Measurements from ENCODE around the gene NUP62.

The NUP62 gene

DNA sequence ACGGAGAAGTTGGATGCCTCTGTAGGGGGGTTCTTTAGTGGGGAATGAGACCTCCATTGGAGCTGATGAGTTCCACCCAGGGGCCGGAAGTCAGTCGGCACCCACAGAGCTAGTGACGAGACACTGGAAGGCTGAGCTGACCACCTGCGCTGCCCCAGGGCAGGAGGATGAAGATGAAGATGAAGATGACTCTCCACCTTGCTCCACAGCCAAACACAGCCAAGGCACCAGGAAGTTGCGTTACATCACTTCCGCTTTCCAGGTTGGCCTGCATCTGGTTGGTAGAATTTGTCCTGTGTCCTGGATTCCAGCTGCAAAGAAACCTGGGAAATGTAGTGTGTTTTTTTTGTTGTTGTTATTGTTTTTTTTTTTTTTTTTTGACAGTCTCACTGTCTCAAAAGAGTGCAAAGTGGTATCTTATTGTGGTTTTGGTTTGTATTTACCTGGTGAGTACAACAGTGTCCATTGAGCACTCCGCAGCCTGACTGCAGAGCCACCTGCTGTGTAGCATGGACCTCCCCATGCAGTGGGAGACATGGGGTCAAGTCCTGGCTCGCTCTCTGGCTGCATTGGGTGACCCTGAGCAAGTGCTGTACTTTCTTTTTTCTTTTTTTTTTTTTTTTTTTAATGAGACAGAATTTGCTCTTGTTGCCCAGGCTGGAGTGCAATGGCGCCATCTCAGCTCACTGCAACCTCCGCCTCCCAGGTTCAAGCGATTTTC lies 49.9 kb downstream of the NUP62 start:
- FAIRE-seq = no peak

DNA sequence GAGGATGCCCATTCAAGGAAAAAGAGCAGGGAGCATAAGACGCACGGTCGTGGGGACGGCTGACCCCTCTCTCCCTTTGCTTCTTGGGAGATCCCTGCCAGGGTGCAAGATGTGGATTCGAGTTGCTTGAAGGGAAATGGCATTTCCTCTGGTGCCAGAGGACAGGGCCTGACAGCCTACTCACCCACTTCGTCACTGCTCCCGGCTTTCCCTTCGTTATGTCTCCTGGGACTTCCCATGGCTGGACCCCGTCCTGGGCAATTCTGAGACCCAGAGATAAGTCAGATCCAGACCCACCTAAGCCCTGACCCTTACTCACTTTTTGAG lies 50.6 kb downstream of the NUP62 start:
- no peak for FAIRE-seq

DNA sequence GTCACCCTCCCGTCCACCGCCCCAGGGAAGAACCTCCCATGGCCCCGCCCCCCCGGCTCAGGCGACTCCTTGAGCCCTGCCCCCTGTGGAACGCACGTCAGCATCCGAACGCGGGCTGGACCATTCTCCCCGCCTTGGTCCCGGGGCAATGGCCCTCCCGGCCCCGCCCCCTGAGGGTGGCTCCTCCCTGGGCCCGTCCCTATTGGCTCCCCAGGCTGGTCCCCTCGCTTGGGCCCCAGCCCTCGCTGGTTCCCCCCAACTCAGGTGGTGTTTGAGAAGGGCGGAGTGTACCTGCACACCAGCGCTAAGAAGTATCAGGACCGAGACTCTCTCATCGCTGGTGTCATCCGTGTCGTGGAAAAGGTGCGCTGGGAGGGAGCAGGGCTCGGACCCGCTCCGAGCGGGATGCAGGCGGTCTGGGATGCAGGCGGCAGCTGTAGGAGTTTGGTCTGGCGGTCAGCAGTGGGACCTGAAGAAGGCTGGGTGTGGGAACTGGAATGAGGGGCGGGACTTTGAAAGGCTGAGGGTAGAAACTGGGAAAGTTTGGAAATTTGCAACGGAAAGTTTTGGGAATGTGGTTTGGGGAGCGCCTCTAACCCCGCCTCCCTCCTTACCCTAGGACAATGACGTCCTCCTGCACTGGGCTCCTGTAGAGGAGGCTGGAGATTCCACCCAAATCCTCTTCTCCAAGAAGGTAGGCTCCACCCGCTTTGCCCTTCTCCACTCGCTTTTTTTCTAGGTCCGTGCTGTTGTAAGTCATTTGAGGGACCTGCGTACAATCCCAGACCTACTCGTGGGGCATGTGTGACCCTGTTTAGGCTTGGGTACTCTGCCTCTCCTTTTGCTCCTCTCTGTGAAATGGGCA lies 51.2 kb downstream of the NUP62 start:
- FAIRE-seq = peak; percentile 26

DNA sequence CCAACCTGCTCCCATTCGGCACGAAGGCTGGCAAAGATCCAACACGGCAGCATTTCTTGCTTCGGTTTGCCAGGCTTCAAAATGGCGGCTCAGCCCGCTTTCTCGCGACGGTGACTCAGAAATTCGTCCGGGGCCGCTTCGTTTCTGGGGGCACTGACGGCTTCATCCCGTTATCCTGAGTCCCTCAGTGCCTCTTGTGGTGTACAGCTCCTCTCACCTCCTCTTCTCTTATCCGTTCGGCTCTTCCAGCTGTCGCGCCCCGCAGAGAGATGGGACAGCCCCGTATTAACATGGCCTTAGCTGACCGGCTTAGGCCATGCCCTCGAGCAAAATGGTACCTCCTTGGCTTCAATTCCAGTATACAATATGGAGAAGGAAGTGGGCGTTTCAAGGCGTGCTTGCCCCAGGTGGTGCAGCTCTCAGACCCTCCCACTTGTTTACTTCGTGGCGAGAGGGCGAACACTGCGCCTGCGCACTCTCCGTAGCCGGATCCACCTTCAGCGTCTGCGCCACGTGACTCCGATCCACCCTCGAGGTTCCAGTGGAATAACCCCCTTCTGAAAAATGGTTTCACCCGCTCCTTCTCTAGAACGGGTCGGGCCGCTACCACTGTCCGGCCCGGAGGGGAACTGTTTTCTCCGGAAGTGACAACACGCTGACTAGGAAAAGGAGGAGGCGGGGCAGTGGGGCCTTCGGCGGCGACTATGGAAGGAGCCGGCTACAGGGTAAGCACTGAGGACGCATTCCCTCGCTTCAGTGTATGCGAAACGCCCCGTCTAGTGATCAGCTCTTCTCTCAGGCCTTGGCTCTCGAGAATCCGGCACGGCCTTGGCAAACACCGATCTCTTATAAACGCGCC lies 52.1 kb downstream of the NUP62 start, which contains the start of the genes AKT1S1 and TBC1D17:
TSS of gene AKT1S1 (minus strand) at position 336 of the 859 bp plus-strand sequence. CDS start 4,060 bp downstream, outside the sequence.
TSS of gene TBC1D17 (plus strand) at position 683 of the 859 bp plus-strand sequence. CDS start at position 705, 22 bp downstream.
- FAIRE-seq = peak; percentile 99

DNA sequence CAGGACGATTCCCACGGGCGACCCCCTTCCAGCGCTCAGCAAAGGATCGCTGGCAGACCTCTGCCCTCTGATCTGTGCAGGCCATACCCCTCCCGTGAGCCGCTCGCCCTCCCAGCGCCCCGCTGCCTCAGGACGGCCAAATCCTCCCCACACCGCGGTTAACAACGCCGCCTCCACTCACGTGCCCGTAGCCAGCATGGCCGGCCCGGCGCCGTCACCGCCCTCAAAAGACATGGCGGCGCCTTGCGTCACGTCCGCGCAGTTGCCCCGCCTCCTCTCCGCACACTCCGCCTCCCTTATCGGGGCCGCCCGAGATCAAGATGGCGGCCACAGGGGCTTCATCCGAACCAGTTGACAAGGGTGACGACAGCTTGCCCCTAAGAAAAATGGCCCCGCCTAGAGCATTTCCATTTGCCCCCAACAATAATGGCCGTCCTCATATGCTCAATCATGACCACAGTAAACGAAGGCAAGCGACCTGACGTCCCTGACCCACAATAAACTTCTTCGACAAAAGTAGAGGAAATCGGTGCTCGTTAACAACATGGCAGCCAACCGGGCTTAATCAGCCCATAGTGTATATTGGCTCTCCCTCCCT lies 52.8 kb downstream of the NUP62 start:
- peak; percentile 97 for FAIRE-seq

DNA sequence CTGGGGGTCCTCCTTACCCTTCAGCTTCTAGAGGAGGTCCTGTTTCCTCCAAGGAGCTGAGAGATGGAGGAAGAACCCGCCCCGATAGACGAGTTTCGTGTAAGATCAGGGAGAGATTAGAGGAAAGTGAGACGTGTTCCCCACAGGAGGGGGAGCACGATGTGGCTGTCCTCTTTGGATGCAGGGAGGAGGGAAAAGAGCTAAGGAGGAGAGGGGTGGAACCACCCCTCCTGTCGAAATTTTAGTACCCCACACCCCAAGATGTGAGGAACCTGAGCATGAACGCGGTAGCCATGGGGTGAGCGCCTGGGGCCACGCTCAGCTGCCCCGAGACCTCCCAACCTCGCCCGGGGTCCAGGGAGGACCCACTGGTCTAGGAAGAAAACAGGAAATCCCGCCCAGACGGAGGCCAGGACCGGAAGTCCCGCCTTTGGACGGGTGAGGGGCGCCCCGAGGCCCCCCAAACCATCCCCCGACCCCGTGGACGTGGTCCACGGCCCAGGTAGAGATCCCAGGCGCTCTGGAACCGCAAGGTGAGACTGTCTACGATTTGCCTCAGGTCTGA lies 53.4 kb downstream of the NUP62 start:
- no peak for FAIRE-seq

DNA sequence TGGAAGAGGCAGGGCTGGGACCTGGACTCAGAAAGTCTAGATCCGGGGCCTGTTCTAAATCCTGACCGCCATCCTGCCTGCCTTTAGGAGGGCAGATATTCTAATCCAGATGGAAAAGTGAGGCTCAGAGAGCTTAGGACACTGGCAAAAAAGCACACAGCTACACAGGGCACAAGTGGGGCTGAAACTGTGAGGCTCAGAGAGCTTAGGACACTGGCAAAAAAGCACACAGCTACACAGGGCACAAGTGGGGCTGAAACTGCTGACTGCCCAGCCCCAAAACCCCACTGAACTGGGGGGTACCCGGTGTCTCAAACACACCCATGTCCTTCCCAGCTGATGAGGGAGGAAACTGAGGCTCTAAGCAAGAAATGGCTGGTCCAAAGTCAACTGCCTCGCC lies 54.1 kb downstream of the NUP62 start:
- no peak for FAIRE-seq

DNA sequence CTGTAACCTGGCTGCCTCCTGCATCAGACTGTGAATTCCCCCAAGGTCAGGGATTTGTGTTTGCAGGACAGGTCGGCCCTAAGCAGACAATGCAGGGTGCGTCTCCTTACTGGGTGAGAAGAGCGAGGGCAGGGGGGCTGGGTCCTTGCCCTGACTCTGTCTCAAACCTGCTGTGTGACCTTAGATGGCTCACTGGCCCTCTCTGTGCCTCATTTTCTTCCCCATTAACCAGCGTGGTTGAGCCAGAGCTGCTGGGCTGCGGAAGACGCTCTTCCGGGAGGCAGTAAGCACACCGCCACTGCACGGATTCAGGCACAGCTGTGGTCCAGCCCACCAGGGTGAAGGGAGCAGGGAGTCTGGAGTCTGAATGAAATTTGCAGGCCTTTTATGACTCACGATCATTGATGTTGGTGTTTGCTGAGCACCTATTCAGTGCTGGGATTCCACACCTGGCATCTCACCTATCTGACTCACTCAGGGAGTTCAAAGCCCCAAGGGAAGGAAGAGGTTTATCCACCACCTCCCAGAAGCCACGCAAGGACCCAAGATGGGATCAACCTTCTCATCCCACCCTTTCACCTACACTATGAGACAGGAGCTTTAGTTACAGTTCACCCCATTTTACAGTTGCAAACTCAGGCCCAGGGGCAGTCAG lies 54.7 kb downstream of the NUP62 start:
- no peak for FAIRE-seq

DNA sequence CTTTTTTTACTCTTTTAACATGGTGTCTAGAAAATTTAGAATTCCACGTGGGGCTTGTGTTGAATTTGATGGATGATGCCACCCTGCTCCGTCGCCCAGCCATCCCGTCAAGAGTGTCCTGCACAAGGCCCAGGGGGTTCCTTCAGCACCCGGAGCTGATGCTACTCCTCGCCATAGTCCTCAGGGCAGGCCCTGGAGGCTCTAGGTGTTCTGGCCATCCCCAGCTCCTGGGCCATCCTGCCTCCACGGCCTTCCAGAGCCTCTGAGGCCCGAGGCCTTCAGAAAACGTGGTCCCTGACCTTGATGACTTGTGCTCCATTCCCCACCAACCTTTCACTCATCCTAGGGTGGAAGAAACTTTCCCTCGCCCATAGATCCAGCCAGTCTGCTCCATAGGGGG lies 55.5 kb downstream of the NUP62 start:
- FAIRE-seq = no peak

DNA sequence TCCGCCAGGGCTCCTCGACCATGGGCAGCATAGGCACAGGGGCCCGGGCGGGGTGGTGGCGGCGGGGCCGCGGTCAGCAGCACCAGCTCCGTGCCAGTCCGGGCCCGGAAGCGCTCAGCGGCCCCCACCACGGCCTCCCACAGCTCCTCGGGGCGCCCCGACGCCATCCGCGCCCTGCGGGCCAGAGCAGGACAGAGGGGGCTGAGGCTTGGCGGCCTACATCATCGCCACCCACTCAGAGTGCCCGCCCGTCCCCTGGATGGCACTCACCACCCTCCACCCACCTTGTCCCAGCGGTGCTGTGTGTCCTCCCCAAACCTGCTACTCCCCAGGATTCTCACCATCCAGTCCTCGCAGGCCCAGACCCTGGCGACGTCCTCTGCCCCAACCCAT lies 56.2 kb downstream of the NUP62 start:
- FAIRE-seq = no peak

DNA sequence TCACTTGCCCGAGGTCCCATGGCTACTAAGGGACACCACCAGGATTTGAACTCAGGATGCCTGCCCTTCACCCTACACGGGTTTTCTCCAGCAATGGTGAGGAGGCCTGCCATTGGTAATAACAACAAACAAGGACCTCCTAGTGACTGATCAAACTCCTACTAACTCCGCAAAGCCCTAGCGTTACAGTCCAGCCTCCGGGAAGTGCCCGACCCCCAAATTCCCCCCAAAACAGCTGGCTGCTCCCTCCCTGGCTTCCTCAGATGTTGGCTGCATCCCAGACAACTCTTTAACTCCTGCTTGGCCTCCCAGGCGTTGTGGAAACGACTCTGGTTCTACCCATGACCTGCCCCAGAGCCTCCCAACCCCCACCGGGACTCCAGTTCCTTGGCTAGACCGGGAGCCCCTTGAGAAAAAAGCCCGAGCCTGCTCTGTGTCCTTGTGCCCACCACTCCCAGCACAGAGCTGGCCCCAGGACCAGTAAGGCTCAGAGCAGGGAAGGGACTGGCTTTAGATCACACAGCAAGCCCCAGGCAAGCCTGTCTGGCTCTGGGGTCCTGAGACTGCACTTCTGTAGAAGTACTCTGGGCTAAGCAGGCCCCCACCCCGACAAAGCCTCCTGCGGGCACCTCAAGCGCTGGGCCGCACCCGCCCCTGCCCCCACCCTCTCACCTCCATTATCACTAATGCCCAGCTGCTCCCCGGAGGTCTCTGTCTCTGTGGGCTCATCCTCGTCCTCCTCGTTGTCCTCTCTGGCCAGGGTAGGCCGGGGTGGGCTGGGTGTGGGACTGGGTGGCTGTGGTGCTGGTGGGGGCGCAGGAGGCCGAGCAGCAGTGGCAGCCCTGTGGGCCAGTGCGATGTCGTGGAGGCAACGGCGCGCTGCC lies 56.8 kb downstream of the NUP62 start:
- no peak for FAIRE-seq

DNA sequence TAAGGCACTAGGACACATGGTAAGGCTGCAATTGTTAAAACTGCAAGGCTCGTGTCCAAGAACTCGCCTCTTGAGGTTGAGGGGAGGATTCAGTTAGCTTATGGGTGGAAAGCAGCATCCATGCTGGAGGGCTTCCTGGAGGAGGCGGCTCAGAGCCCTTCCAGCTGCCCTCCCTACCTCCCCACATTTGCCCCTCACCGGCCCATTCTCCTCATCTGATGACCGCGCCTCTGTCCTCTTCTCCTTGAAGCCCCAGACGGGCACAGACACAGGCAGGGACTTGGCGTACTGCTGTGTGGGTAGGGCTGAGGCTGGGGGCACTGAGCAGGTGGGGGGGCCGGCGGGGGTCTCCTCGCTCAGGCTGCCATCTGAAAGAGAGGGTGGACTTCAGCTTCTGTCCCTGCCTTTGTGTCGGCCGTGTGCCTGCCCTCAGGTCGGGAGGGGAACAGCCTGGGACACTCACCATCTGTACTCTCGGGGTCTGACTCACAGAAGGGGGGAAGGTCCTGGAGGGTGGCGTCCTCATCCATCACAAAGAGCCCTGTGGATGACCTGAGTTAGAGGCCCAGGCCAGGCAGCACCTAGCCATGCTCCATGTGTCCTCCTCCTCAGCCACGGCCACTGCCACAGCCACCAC lies 57.8 kb downstream of the NUP62 start:
- no peak for FAIRE-seq

DNA sequence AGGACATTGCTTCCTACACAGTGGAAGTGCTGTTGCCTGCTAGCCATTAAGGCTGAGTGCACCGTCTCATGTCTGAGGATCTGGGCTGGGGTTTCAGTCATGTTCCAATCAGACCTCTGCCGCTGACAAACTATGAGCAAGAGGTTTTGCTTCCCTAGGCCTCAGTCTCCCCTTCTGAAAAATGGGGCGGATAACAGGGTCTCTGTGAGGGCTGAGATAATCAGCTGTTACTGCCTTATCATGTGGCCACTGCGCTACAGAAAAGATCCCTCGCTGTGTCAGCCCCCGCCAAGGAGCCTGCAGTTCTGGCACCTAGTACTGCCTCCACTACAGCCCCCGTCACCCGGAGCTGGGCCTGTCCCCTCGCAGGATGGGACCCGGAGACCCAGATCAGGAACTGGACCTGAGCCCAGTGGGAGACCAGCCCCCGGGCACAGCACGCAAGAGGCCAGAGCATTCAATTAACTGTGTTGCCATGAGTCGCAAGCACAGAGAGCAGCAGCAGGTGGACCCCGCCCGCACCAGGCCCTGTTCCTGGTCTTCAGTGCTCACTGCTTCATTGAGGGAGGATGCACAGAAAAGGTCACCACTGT lies 58.9 kb downstream of the NUP62 start:
- no peak for FAIRE-seq

DNA sequence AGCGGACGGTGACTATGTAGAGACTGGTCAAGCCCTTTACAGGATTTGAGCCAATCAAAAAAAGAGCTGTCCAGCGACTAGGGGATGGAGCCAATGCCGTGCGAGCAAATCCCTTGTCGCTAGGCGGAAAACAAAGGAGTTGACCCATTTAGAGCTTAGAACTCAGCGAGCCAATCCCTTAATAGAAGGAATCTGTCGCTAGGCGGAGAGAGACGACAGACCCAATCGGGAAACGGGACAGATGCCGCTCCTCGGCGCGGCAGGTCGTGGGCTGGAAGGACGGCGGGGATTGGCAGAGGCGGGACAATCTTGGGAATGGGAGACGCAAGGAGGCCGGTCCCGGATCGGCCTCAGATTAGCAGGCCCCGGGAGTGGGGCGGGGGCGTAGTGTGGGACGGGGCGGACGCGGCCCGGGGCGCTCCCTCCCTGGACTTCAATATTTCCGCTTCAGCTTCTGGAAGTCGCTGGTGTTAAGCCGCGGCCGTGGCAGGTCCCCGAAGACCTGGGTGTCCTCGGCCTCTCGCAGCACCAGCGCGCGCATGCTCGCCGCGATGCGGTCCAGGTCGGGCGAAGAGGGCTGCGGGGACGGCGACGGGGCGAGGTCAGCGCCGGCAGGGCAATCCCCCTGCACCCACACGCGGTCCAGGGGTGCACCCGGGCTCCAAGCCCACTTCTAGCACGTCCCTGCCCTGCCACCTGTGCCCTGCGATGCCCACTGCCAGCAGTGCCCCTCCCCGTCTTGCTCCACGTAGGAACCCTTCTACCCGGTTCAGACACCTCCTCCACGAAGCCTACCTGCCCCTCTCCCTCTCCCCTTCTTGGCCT lies 59.6 kb downstream of the NUP62 start:
- peak; percentile 100 for FAIRE-seq

DNA sequence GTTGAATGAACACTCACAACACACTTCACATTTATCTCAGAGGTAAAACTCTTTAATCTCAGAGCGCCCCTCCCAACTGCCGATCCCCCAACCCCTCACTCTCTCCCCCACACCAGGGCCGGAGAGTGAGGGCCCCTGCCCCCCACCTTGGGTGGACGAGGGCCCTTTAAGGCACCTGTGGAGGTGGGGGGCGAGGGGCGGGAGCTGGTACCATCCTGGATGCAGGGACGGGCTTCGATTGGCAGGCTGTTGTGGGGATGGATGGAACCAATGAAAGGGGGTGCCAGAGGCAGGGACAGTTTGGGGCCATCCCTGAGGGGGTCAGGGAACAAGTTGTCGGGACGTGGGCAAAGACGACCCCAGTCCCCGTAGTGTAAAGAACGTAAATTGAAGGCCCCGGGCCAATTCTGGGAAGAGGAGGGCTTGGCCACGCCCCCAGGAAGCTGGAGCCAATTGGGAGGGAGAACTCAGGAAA lies 60.3 kb downstream of the NUP62 start:
- no peak for FAIRE-seq

DNA sequence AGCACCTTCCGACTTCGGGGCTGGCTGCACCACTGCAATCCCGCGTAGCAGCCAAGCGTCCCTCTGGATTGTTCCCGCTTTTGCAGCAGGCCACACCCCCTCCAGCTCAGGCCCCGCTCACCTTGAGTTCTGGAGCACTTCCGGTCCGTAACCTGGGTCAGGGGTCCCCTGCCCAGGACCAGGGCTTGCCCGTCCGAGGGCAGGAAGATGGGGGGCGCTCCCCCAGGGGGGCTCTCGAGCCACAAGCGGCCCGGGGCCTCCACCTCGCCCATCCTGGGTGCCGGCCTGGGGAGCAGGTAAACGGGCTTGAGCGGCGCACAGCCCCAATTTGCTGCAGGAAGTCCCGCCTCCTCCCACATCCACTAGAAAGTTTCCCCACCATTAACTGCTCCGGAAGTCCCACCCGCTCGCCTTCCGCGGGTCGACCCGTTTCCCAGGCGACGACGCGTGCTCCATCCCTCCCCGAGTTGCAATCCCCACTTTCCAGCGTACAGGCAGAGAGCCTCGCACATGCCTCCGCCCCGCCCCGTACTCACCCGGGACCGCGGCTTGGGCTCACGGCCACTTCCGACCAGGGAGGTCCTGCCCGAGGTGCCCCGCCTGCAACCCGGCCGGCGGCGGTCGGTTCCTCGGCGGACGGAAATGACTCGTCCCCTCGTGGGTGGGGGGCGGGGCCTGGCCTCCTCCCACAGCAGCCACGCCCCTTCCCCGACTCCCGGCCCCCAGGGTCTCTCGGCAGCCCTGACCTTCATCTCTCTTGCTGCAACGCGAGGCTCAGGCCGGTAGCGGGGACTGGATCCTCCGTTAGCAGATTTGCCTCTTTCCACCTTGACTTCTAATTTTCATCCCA lies 62.1 kb downstream of the NUP62 start, which contains the start of gene PNKP:
TSS of gene PNKP (minus strand) at position 644 of the 850 bp plus-strand sequence. CDS start at position 272, 372 bp downstream.
- no peak for FAIRE-seq

DNA sequence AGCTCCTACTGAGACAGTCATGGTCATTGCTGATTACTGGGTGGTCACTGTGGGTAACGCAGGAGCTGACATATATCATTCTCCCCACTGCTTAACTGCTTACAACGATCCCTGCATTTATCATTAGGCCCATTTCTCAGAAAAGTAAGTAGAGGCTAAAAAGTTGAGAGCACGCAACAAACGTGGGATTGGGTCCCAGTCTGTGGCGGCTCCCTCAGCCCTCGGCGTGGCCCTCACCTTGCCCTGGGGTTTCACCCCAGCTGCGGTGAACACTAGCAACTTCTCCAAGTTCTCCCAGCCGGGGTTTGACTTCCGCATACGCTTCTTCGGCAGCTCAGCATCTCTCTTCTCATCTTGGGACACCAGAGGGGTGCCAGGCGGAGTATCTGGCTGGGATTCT lies 64.4 kb downstream of the NUP62 start:
- FAIRE-seq = no peak

DNA sequence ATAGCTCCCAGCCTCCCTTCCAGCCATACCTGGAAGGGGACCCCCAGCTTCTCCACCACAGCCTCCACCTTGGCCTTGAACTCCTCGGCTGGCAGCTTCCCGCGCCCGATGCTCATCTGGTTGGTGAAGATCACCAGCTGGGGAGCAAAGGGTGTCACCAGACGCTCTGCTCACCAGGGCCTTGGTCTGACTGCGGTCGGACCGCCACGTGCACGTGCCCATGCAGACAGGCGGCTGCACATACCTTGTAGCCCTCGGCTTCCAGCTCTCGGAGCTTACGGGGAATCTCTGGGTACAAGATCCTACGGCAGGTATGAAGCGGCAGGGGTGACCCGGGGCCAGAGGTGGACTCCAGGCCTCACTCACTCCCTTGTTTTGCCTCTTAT lies 65.4 kb downstream of the NUP62 start:
- no peak for FAIRE-seq
